ENCODE data around the gene SGSM1.

The SGSM1 gene

GRCh38 chr22:24952837-24953383 is 146.9 kb downstream of the SGSM1 start:
- no peak for DNase-seq (ENCODE audit: low read depth)

- DNase-seq (ENCODE audit: low read depth), result no peak
Observed at GRCh38 chr22:24953384-24954113, 147.5 kb downstream of the SGSM1 start.

- DNase-seq (ENCODE audit: low read depth), result no peak
Observed at GRCh38 chr22:24954114-24954463, 148.1 kb downstream of the SGSM1 start.

GRCh38 chr22:24954856-24955255 is 148.8 kb downstream of the SGSM1 start:
- DNase-seq (ENCODE audit: low read depth), result no peak

- DNase-seq (ENCODE audit: low read depth), result no peak
Observed at GRCh38 chr22:24957043-24957442, 151.0 kb downstream of the SGSM1 start.

GRCh38 chr22:24961217-24961844 is 155.3 kb downstream of the SGSM1 start:
- DNase-seq (ENCODE audit: low read depth), result no peak

- DNase-seq (ENCODE audit: low read depth), result no peak
Observed at GRCh38 chr22:24962094-24962493, 156.1 kb downstream of the SGSM1 start.

GRCh38 chr22:24962835-24963234 is 156.8 kb downstream of the SGSM1 start:
- DNase-seq (ENCODE audit: low read depth), result no peak

- DNase-seq (ENCODE audit: low read depth), result no peak
Observed at GRCh38 chr22:24964441-24964840, 158.4 kb downstream of the SGSM1 start.

GRCh38 chr22:24965822-24966626 is 160.0 kb downstream of the SGSM1 start:
- DNase-seq (ENCODE audit: low read depth), result no peak

GRCh38 chr22:24968066-24968561 is 162.1 kb downstream of the SGSM1 start:
- no peak for DNase-seq (ENCODE audit: low read depth)

GRCh38 chr22:24969560-24970301 is 163.7 kb downstream of the SGSM1 start:
- no peak for DNase-seq (ENCODE audit: low read depth)

GRCh38 chr22:24972369-24972768 is 166.4 kb downstream of the SGSM1 start:
- no peak for DNase-seq (ENCODE audit: low read depth)

GRCh38 chr22:24973872-24974271 is 167.9 kb downstream of the SGSM1 start:
- no peak for DNase-seq (ENCODE audit: low read depth)

- no peak for DNase-seq (ENCODE audit: low read depth)
Observed at GRCh38 chr22:24975125-24975640, 169.2 kb downstream of the SGSM1 start.

GRCh38 chr22:24975813-24976341 is 169.9 kb downstream of the SGSM1 start:
- DNase-seq (ENCODE audit: low read depth), result no peak

GRCh38 chr22:24976442-24977218 is 170.6 kb downstream of the SGSM1 start:
- DNase-seq (ENCODE audit: low read depth), result no peak
